Thyroid gland (tissue), 4 donors: Measurements from ENCODE around the gene SETBP1. TPM values are rescaled to one million over a fixed set of nuclear protein-coding genes. Genes with fewer than 3 reads are reported as not detected.

Experiments
- DNase-seq, 2 donors: peaks; one replicate each; pipeline ENCODE4 v3.0.0-alpha.2; 2019
- H3K27ac ChIP-seq, 3 donors: fragments of 200-600 bp; sonication (generic); 1 replicate in 2 of 3; 2 replicates in 1 of 3; pipeline ENCODE4 v1.5.1; 2016 to 2019; ENCODE audit warnings: mild to moderate bottlenecking in 1 of 3, moderate library complexity in 1 of 3
- H3K27me3 ChIP-seq: fragments of 200-600 bp; sonication (generic); one replicate; pipeline ENCODE4 v1.5.1; 2019
- H3K36me3 ChIP-seq, 2 donors: fragments of 200-600 bp; sonication (generic); one replicate each; pipeline ENCODE4 v1.5.1; 2016 to 2019
- H3K4me1 ChIP-seq, 2 donors: fragments of 200-600 bp; sonication (generic); one replicate each; pipeline ENCODE4 v1.5.1; 2017 to 2019
- H3K4me3 ChIP-seq, 3 donors: fragments of 200-600 bp; sonication (generic); replicated peaks in 1 of 3; 1 replicate in 2 of 3; 2 replicates in 1 of 3; pipeline ENCODE4 v1.5.1; 2016; ENCODE audit warnings: mild to moderate bottlenecking in 1 of 3
- H3K9me3 ChIP-seq: fragments of 200-600 bp; sonication (generic); one replicate; pipeline ENCODE4 v1.5.1; 2017
- POLR2A ChIP-seq, 2 donors: fragments of 450-650 bp; IDR thresholded peaks; one replicate each; pipeline ENCODE4 v1.6.1; 2017; ENCODE audit warnings: antibody characterized with exemption in 2 of 2, mild to moderate bottlenecking in 2 of 2, moderate library complexity in 1 of 2
- WGBS, 2 donors: methylation state at CpG; one replicate each; pipeline ENCODE4 v1.1.5; 2017; 5-methylcytosine and 5-hydroxymethylcytosine counted together
- intact Hi-C: fragments of 100-400 bp; cut with DNase I; formaldehyde crosslinking; loops from one replicate; pipeline ENCODE4 v1.15.1; 2023
- total RNA-seq, 4 donors: library from RNA; depleted of rRNA; stranded (reverse); fragments of >200 nt; gene quantifications; one replicate each; pipeline ENCODE4 v1.2.3, GENCODE V29; 2016
- TF ChIP-seq, protein P1 (sequence below), 6 experiments: fragments of 200-600 bp in 3 of 6; fragments of 450-650 bp in 3 of 6; sonication (generic) in 3 of 6; IDR thresholded peaks; one replicate each; pipeline ENCODE4 v1.5.1; 2016 to 2019; ENCODE audit warnings: antibody characterized with exemption in 6 of 6, mild to moderate bottlenecking in 2 of 6, inconsistent platforms in 1 of 6, moderate library complexity in 1 of 6

SETBP1 gene
- total RNA-seq, 4 donors from 2014 or later = 32.1 to 72.0 (median 42.0) TPM

DNA sequence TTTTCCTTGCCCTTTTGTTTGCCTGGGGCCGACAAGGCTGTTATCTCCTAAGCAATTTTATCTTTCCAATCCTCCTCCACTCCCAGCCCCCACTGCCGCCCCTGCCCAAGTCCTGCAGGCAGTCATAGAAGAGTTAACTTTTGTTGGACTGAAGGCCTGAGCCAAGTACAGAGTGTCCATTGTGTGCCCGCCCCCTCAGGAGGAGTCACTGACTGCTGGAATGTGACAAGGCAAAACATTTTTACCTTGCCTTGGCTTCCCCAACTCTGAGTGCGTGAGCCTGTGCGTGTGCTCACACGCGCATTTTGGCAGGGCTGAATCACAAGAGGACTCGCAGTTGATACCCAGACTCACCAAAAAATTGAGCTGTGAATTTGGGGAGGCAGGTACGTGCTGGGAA lies 16.2 kb downstream of the SETBP1 start:
- no peaks in the 10 kb centered on the region for H3K27me3 ChIP-seq
- H3K4me3 ChIP-seq = no peak overlapping the region
- peaks cover 53 to 61% of the 10 kb centered on the region in 2 donors for H3K4me1 ChIP-seq
- no peaks in the 10 kb centered on the region for H3K36me3 ChIP-seq
- 31 to 38% methylated on average over 9 of the region's 9 CpGs for WGBS, 2 donors
- no peaks in the 10 kb centered on the region for H3K9me3 ChIP-seq
- intact Hi-C loops = no loop called here
- peak; percentile 70 to 72 for DNase-seq
- H3K27ac ChIP-seq = peak overlapping the region in 2 of 3 donors; percentile 39 to 43
- TF ChIP-seq, protein P1, sequence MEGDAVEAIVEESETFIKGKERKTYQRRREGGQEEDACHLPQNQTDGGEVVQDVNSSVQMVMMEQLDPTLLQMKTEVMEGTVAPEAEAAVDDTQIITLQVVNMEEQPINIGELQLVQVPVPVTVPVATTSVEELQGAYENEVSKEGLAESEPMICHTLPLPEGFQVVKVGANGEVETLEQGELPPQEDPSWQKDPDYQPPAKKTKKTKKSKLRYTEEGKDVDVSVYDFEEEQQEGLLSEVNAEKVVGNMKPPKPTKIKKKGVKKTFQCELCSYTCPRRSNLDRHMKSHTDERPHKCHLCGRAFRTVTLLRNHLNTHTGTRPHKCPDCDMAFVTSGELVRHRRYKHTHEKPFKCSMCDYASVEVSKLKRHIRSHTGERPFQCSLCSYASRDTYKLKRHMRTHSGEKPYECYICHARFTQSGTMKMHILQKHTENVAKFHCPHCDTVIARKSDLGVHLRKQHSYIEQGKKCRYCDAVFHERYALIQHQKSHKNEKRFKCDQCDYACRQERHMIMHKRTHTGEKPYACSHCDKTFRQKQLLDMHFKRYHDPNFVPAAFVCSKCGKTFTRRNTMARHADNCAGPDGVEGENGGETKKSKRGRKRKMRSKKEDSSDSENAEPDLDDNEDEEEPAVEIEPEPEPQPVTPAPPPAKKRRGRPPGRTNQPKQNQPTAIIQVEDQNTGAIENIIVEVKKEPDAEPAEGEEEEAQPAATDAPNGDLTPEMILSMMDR (IDR thresholded peaks at IDR 0.05) = no peak
- peak in 1 of 2 donors; percentile 43 for TF ChIP-seq POLR2A (IDR thresholded peaks at IDR 0.05)

GRCh38 chr18:44697315-44697714 lies 16.6 kb downstream of the SETBP1 start:
- intact Hi-C loops = no loop called here
- Histone ChIP-seq H3K36me3 (no peaks in the 10 kb centered on the region), H3K4me1 (peaks cover 51 to 60% of the 10 kb centered on the region in 2 donors), H3K9me3 (no peaks in the 10 kb centered on the region), H3K4me3 (no peak overlapping the region), H3K27ac (peak overlapping the region in 2 of 3 donors; percentile 39 to 43), H3K27me3 (no peaks in the 10 kb centered on the region)
- no peak for DNase-seq
- 69 to 70% methylated on average over 2 of the region's 2 CpGs for WGBS, 2 donors
- TF ChIP-seq, protein P1 (IDR thresholded peaks at IDR 0.05) = no peak

DNA sequence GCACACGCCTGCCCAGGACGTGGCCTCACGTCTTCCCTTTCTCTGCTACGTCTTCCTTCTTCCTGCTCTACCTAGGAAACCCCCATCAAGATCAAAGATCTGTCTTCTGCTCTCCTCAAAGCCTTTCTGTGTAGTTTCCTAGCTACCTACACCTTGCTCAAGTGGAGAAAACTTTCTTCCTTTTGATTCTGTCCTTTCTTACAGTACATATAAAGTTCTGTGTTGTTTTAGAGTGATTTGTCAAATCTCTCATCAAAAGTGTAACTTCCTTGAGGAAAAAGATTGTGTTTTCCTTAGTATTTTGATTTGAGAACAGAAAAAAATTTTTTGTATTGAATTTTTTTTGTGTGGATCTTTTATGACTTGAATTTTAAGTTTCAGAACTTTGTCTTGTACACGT lies 17.8 kb downstream of the SETBP1 start:
- no peak overlapping the region for H3K27ac ChIP-seq

GRCh38 chr18:44699572-44700261 lies 19.0 kb downstream of the SETBP1 start:
- 58 to 71% methylated on average over 10 of the region's 10 CpGs for WGBS, 2 donors
- peaks cover 44 to 51% of the 10 kb centered on the region in 2 donors for H3K4me1 ChIP-seq

More for the DNA sequence above, 17.8 kb downstream of the SETBP1 start:
- Histone ChIP-seq H3K27me3 (no peaks in the 10 kb centered on the region), H3K4me1 (peaks cover 44 to 48% of the 10 kb centered on the region in 2 donors), H3K36me3 (no peaks in the 10 kb centered on the region), H3K4me3 (no peak overlapping the region), H3K9me3 (no peaks in the 10 kb centered on the region)
- 93 to 94% methylated on average over 5 of the region's 5 CpGs for WGBS, 2 donors
- intact Hi-C loops = no loop called here
- DNase-seq = no peak
- TF ChIP-seq, protein P1 (IDR thresholded peaks at IDR 0.05) = no peak
- TF ChIP-seq POLR2A (IDR thresholded peaks at IDR 0.05) = no peak

DNA sequence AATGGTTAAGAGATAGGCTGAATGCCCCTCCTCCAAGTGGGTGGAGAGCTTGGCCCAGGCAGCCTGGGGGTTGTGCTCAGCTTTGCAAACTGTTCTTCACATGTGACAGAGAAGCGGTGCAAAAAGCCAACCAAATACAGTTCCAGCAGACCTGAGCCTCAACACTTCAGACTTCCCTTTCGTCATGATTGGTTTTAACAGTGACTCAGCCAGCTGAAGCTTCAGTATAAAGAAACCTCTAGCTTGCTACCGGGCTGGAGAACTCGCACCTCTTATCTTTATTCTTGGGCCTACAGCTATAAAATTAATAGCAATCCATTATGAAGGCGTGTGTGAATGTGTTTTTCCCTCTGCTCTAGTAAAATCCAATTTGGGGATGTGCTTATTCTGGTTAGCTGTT lies 20.0 kb downstream of the SETBP1 start:
- intact Hi-C loops = no loop called here

More at GRCh38 chr18:44699572-44700261, 19.0 kb downstream of the SETBP1 start:
- H3K9me3 ChIP-seq = no peaks in the 10 kb centered on the region
- intact Hi-C loops = no loop called here
- H3K27ac ChIP-seq = peak overlapping the region; percentile 41 to 72 (median 60)
- H3K36me3 ChIP-seq = no peaks in the 10 kb centered on the region
- H3K4me3 ChIP-seq = no peak overlapping the region
- TF ChIP-seq, protein P1 (IDR thresholded peaks at IDR 0.05) = no peak
- TF ChIP-seq POLR2A (IDR thresholded peaks at IDR 0.05) = no peak
- DNase-seq = no peak
- H3K27me3 ChIP-seq = no peaks in the 10 kb centered on the region

More for the DNA sequence above, 20.0 kb downstream of the SETBP1 start:
- no peaks in the 10 kb centered on the region for H3K27me3 ChIP-seq
- H3K36me3 ChIP-seq = no peaks in the 10 kb centered on the region
- H3K27ac ChIP-seq = peak overlapping the region; percentile 54 to 62 (median 60)
- DNase-seq = peak; percentile 68 to 73
- H3K4me1 ChIP-seq = peaks cover 37 to 53% of the 10 kb centered on the region in 2 donors
- no peak overlapping the region for H3K4me3 ChIP-seq
- WGBS, 2 donors = 28 to 45% methylated on average over 5 of the region's 5 CpGs
- H3K9me3 ChIP-seq = no peaks in the 10 kb centered on the region
- peak in 1 of 2 donors; percentile 49 for TF ChIP-seq POLR2A (IDR thresholded peaks at IDR 0.05)
- TF ChIP-seq, protein P1 (IDR thresholded peaks at IDR 0.05) = no peak
